ENCODE data around the gene LMO4.
A peak's percentile ranks its signal among the peaks of the same experiment; 100 is the strongest.

Gene LMO4

GRCh38 chr1:87335175-87335884, 6.7 kb downstream of the LMO4 start:
- DNase-seq: peak; percentile 44 to 52 (median 47)
- peak overlapping the region; percentile 63 for H3K4me3 ChIP-seq (ENCODE audit: insufficient read depth, low read depth, low read length, poor library complexity, severe bottlenecking)
- peaks cover 25% of the 10 kb centered on the region for H3K4me1 ChIP-seq (ENCODE audit: control insufficient read depth, insufficient read depth, low read length, poor library complexity, severe bottlenecking)
- no peaks in the 10 kb centered on the region for H3K27me3 ChIP-seq (replicated peaks; ENCODE audit: control insufficient read depth, insufficient read depth, low read length, poor library complexity, severe bottlenecking)
- H3K9me3 ChIP-seq (ENCODE audit: control insufficient read depth, low read length): no peaks in the 10 kb centered on the region
- H3K36me3 ChIP-seq (ENCODE audit: control insufficient read depth, insufficient read depth, low read length): peaks cover 9% of the 10 kb centered on the region
- peak overlapping the region; percentile 60 for H3K27ac ChIP-seq (ENCODE audit: insufficient read depth, low read length, poor library complexity, severe bottlenecking)

DNA sequence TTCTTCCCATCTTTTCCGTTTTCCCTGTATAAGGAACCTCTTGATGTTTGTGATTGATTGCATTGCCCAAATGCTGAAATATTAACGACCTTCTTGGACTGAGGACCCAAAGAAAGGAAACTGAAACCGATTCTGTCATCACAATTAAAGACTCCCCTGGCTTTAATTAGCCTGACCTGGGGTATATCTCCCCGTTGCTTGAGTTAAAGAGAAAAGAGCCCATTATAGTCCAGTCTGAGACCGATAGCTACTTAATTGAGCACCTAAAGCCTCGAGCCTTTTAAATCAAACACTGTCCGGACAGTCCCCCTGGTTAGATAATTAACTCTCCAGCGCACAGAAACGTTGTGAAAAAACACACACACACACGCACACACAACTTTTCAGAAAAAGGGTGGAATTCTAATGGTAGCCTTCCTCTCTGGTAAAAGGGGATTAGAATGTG, 8.0 kb downstream of the LMO4 start:
- Histone ChIP-seq H3K27ac (ENCODE audit: insufficient read depth, low read length, poor library complexity, severe bottlenecking) (no peak overlapping the region), H3K4me1 (ENCODE audit: control insufficient read depth, insufficient read depth, low read length, poor library complexity, severe bottlenecking) (peaks cover 24% of the 10 kb centered on the region), H3K27me3 (replicated peaks; ENCODE audit: control insufficient read depth, insufficient read depth, low read length, poor library complexity, severe bottlenecking) (no peaks in the 10 kb centered on the region), H3K36me3 (ENCODE audit: control insufficient read depth, insufficient read depth, low read length) (peaks cover 22% of the 10 kb centered on the region), H3K9me3 (ENCODE audit: control insufficient read depth, low read length) (no peaks in the 10 kb centered on the region), H3K4me3 (ENCODE audit: insufficient read depth, low read depth, low read length, poor library complexity, severe bottlenecking) (no peak overlapping the region)
- DNase-seq: no peak

- Histone ChIP-seq H3K27me3 (replicated peaks; ENCODE audit: control insufficient read depth, insufficient read depth, low read length, poor library complexity, severe bottlenecking) (no peaks in the 10 kb centered on the region), H3K4me1 (ENCODE audit: control insufficient read depth, insufficient read depth, low read length, poor library complexity, severe bottlenecking) (peaks cover 17% of the 10 kb centered on the region), H3K9me3 (ENCODE audit: control insufficient read depth, low read length) (no peaks in the 10 kb centered on the region), H3K36me3 (ENCODE audit: control insufficient read depth, insufficient read depth, low read length) (peaks cover 32% of the 10 kb centered on the region), H3K27ac (ENCODE audit: insufficient read depth, low read length, poor library complexity, severe bottlenecking) (no peak overlapping the region), H3K4me3 (ENCODE audit: insufficient read depth, low read depth, low read length, poor library complexity, severe bottlenecking) (no peak overlapping the region)
- no peak for DNase-seq
Observed at GRCh38 chr1:87337606-87338005, 8.9 kb downstream of the LMO4 start.

DNA sequence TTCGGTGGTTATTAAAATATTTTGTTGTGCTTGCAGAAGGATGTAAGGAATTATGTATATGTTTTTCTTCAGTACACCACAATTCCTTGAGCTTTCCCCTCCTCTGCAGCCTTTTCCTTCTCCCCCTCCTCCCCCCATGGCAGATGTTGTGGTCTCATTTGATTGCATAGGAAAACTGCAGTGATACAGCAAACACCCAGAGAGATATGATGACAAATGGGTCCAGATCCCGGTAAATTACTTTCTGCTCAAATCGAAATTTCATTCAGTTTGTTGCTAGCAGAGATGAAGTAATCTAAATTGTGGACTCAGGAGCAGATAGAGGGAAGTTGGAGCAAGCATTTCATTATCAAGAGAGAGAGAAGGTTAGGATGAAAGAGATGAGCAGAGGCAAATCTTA, 9.9 kb downstream of the LMO4 start:
- Histone ChIP-seq H3K9me3 (ENCODE audit: control insufficient read depth, low read length) (no peaks in the 10 kb centered on the region), H3K4me1 (ENCODE audit: control insufficient read depth, insufficient read depth, low read length, poor library complexity, severe bottlenecking) (peaks cover 13% of the 10 kb centered on the region), H3K4me3 (ENCODE audit: insufficient read depth, low read depth, low read length, poor library complexity, severe bottlenecking) (no peak overlapping the region), H3K27me3 (replicated peaks; ENCODE audit: control insufficient read depth, insufficient read depth, low read length, poor library complexity, severe bottlenecking) (no peaks in the 10 kb centered on the region), H3K36me3 (ENCODE audit: control insufficient read depth, insufficient read depth, low read length) (peaks cover 33% of the 10 kb centered on the region), H3K27ac (ENCODE audit: insufficient read depth, low read length, poor library complexity, severe bottlenecking) (no peak overlapping the region)
- DNase-seq: no peak

GRCh38 chr1:87344231-87344630, 15.6 kb downstream of the LMO4 start:
- Histone ChIP-seq H3K36me3 (ENCODE audit: control insufficient read depth, insufficient read depth, low read length) (peaks cover 48% of the 10 kb centered on the region), H3K9me3 (ENCODE audit: control insufficient read depth, low read length) (no peaks in the 10 kb centered on the region), H3K27me3 (replicated peaks; ENCODE audit: control insufficient read depth, insufficient read depth, low read length, poor library complexity, severe bottlenecking) (no peaks in the 10 kb centered on the region), H3K4me3 (ENCODE audit: insufficient read depth, low read depth, low read length, poor library complexity, severe bottlenecking) (no peak overlapping the region), H3K27ac (ENCODE audit: insufficient read depth, low read length, poor library complexity, severe bottlenecking) (no peak overlapping the region), H3K4me1 (ENCODE audit: control insufficient read depth, insufficient read depth, low read length, poor library complexity, severe bottlenecking) (no peaks in the 10 kb centered on the region)
- no peak for DNase-seq

- no peaks in the 10 kb centered on the region for H3K27me3 ChIP-seq (replicated peaks; ENCODE audit: control insufficient read depth, insufficient read depth, low read length, poor library complexity, severe bottlenecking)
- H3K27ac ChIP-seq (ENCODE audit: insufficient read depth, low read length, poor library complexity, severe bottlenecking): no peak overlapping the region
- H3K9me3 ChIP-seq (ENCODE audit: control insufficient read depth, low read length): no peaks in the 10 kb centered on the region
- no peak for DNase-seq
- no peaks in the 10 kb centered on the region for H3K4me1 ChIP-seq (ENCODE audit: control insufficient read depth, insufficient read depth, low read length, poor library complexity, severe bottlenecking)
- no peak overlapping the region for H3K4me3 ChIP-seq (ENCODE audit: insufficient read depth, low read depth, low read length, poor library complexity, severe bottlenecking)
- peaks cover 30% of the 10 kb centered on the region for H3K36me3 ChIP-seq (ENCODE audit: control insufficient read depth, insufficient read depth, low read length)
Observed at GRCh38 chr1:87346130-87346814, 17.6 kb downstream of the LMO4 start.

DNA sequence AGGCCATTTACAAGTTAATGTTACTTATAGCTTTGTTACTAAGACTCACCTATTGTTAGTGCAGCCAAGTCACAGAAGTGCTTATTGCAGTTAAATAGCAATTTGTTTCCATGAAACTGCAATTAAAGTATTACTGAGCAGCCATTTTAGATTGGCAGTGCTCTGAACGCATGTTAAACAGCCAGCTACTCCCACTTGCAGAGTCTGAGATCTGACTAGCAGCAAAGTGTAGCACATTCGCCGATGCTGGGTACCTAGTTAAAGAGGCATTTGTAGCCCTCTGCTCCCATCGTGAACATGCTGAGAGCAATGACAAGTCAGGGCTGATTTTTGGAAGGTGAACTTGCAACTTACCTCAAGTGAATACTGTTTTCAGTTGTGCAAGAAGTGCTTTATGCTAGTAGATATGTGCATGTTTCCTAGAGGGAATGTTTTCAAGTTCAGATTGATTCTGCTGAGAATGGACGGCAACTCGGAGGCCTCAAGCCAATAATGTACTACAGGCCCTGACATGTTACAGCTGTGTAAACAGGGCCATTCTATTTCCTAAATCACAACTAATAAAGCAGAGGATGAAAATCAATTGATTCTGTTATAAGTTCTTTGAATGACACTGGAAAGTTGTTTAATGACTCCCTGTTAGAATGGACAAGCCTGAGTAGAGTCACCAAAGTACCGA, 19.8 kb downstream of the LMO4 start:
- no peak for DNase-seq
- H3K4me1 ChIP-seq (ENCODE audit: control insufficient read depth, insufficient read depth, low read length, poor library complexity, severe bottlenecking): no peaks in the 10 kb centered on the region
- H3K9me3 ChIP-seq (ENCODE audit: control insufficient read depth, low read length): no peaks in the 10 kb centered on the region
- H3K36me3 ChIP-seq (ENCODE audit: control insufficient read depth, insufficient read depth, low read length): peaks cover 16% of the 10 kb centered on the region
- H3K27me3 ChIP-seq (replicated peaks; ENCODE audit: control insufficient read depth, insufficient read depth, low read length, poor library complexity, severe bottlenecking): no peaks in the 10 kb centered on the region
- H3K27ac ChIP-seq (ENCODE audit: insufficient read depth, low read length, poor library complexity, severe bottlenecking): no peak overlapping the region
- H3K4me3 ChIP-seq (ENCODE audit: insufficient read depth, low read depth, low read length, poor library complexity, severe bottlenecking): no peak overlapping the region

- Histone ChIP-seq H3K27ac (ENCODE audit: insufficient read depth, low read length, poor library complexity, severe bottlenecking) (no peak overlapping the region), H3K27me3 (replicated peaks; ENCODE audit: control insufficient read depth, insufficient read depth, low read length, poor library complexity, severe bottlenecking) (no peaks in the 10 kb centered on the region), H3K4me1 (ENCODE audit: control insufficient read depth, insufficient read depth, low read length, poor library complexity, severe bottlenecking) (no peaks in the 10 kb centered on the region), H3K36me3 (ENCODE audit: control insufficient read depth, insufficient read depth, low read length) (peaks cover 16% of the 10 kb centered on the region), H3K4me3 (ENCODE audit: insufficient read depth, low read depth, low read length, poor library complexity, severe bottlenecking) (no peak overlapping the region), H3K9me3 (ENCODE audit: control insufficient read depth, low read length) (no peaks in the 10 kb centered on the region)
- DNase-seq: no peak
Observed at GRCh38 chr1:87349036-87349435, 20.4 kb downstream of the LMO4 start.

- no peak overlapping the region for H3K4me3 ChIP-seq (ENCODE audit: insufficient read depth, low read depth, low read length, poor library complexity, severe bottlenecking)
- no peak overlapping the region for H3K27ac ChIP-seq (ENCODE audit: insufficient read depth, low read length, poor library complexity, severe bottlenecking)
- DNase-seq: no peak
- H3K9me3 ChIP-seq (ENCODE audit: control insufficient read depth, low read length): no peaks in the 10 kb centered on the region
- H3K27me3 ChIP-seq (replicated peaks; ENCODE audit: control insufficient read depth, insufficient read depth, low read length, poor library complexity, severe bottlenecking): no peaks in the 10 kb centered on the region
- no peaks in the 10 kb centered on the region for H3K36me3 ChIP-seq (ENCODE audit: control insufficient read depth, insufficient read depth, low read length)
- no peaks in the 10 kb centered on the region for H3K4me1 ChIP-seq (ENCODE audit: control insufficient read depth, insufficient read depth, low read length, poor library complexity, severe bottlenecking)
Observed at GRCh38 chr1:87355894-87356293, 27.2 kb downstream of the LMO4 start.

DNA sequence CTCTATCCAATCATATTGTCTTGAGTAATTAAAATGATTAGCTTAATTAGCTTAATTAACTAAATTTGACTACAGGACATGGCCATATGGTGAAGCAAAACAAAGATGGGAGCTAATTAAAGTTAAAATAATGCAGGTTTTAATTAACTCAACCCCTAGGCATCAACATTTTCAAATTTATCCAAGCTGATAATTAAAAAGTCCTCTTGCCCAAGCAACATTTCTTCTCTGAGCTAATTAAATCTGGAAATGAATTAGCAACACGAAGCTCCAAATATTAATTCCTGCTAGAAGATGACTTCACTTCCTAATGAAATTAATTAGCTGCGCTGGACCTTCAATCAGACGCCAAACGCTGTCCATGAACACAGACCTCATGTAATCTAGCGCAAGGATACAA, 27.9 kb downstream of the LMO4 start:
- H3K9me3 ChIP-seq (ENCODE audit: control insufficient read depth, low read length): no peaks in the 10 kb centered on the region
- H3K27ac ChIP-seq (ENCODE audit: insufficient read depth, low read length, poor library complexity, severe bottlenecking): no peak overlapping the region
- no peaks in the 10 kb centered on the region for H3K27me3 ChIP-seq (replicated peaks; ENCODE audit: control insufficient read depth, insufficient read depth, low read length, poor library complexity, severe bottlenecking)
- no peaks in the 10 kb centered on the region for H3K36me3 ChIP-seq (ENCODE audit: control insufficient read depth, insufficient read depth, low read length)
- DNase-seq: no peak
- no peaks in the 10 kb centered on the region for H3K4me1 ChIP-seq (ENCODE audit: control insufficient read depth, insufficient read depth, low read length, poor library complexity, severe bottlenecking)
- H3K4me3 ChIP-seq (ENCODE audit: insufficient read depth, low read depth, low read length, poor library complexity, severe bottlenecking): no peak overlapping the region

Measured in effector memory CD4-positive, alpha-beta T cell (primary cell).